B cell (primary cell): ENCODE results near the gene PAM. TPM values are rescaled to one million over a fixed set of nuclear protein-coding genes. Genes with fewer than 3 reads are reported as not detected.

Source experiments
- ATAC-seq: fragments of 200-7000 bp; cut with Tn5 transposase; one replicate; pipeline ENCODE4 v1.10.0; 2021; ENCODE audit warnings: low read depth, mild to moderate bottlenecking, moderate number of reproducible peaks, moderate library complexity
- CTCF ChIA-PET: fragments of 350-600 bp; sonication (Branson Sonifier 250); formaldehyde crosslinking; loops from one replicate; lab custom pipeline; 2021; ENCODE audit warnings: antibody characterized with exemption, inconsistent platforms; lab: Charles Lee
- POLR2A ChIA-PET: fragments of 350-600 bp; sonication (Branson Sonifier 250); formaldehyde crosslinking; loops from one replicate; lab custom pipeline; 2021; ENCODE audit warnings: antibody characterized with exemption; lab: Charles Lee
- DNase-seq: peaks from one replicate; pipeline ENCODE4 v3.0.0; 2013
- H2AFZ ChIP-seq: 2 replicates; pipeline ENCODE4 v1.6.1; 2012; ENCODE audit warnings: mild to moderate bottlenecking, low read depth, low read length; ENCODE audit not compliant: insufficient read depth, poor library complexity, severe bottlenecking
- H3K27ac ChIP-seq, 2 donors: 1 replicate in 1 of 2; 2 replicates in 1 of 2; pipeline ENCODE4 v1.5.1; 2012 to 2013; ENCODE audit warnings: low read length in 2 of 2, mild to moderate bottlenecking in 2 of 2, moderate library complexity in 1 of 2
- H3K27me3 ChIP-seq, 4 experiments: fragments of 200-600 bp in 1 of 4; sonication (generic) in 1 of 4; replicated peaks in 1 of 4; 1 replicate in 2 of 4; 2 replicates in 2 of 4; pipeline versions ENCODE4 v1.6.1 to v1.7.0; 2013 to 2016; ENCODE audit warnings: low read length in 3 of 4, mild to moderate bottlenecking in 2 of 4, mixed read lengths in 1 of 4, moderate library complexity in 1 of 4; ENCODE audit not compliant: insufficient read depth in 4 of 4, control insufficient read depth in 3 of 4; ENCODE audit errors: control extremely low read depth in 1 of 4
- H3K36me3 ChIP-seq, 2 experiments: replicated peaks in 1 of 2; 1 replicate in 1 of 2; 2 replicates in 1 of 2; pipeline versions ENCODE4 v1.6.1 to v1.7.1; 2013; ENCODE audit warnings: low read length in 1 of 2; ENCODE audit not compliant: insufficient read depth in 2 of 2, control insufficient read depth in 1 of 2; ENCODE audit errors: control extremely low read depth in 1 of 2, extremely low read depth in 1 of 2
- H3K4me1 ChIP-seq, 2 donors: fragments of 200-600 bp in 1 of 2; sonication (generic) in 1 of 2; 1 replicate in 1 of 2; 2 replicates in 1 of 2; pipeline versions ENCODE4 v1.5.1 to v1.6.1; 2013 to 2017; ENCODE audit warnings: low read length in 2 of 2; ENCODE audit not compliant: control insufficient read depth in 2 of 2, insufficient read depth in 2 of 2
- H3K4me2 ChIP-seq: replicated peaks from 2 replicates; pipeline ENCODE3; 2012; ENCODE audit warnings: mild to moderate bottlenecking, low read depth, low read length; ENCODE audit not compliant: poor library complexity, severe bottlenecking
- H3K4me3 ChIP-seq, 5 experiments: fragments of 200-600 bp in 1 of 5; sonication (generic) in 1 of 5; 1 replicate in 3 of 5; 2 replicates in 2 of 5; pipeline versions ENCODE4 v1.5.1 to v1.7.0; 2011 to 2016; ENCODE audit warnings: low read length in 4 of 5, mild to moderate bottlenecking in 4 of 5, low read depth in 2 of 5, control low read depth in 1 of 5, moderate library complexity in 1 of 5; ENCODE audit not compliant: insufficient read depth in 1 of 5; ENCODE audit errors: control extremely low read depth in 1 of 5, extremely low read depth in 1 of 5
- H3K79me2 ChIP-seq: fragments of 200-600 bp; sonication (generic); one replicate; pipeline ENCODE4 v1.6.0; 2016; ENCODE audit warnings: low read length; ENCODE audit not compliant: control insufficient read depth, insufficient read depth
- H3K9ac ChIP-seq: fragments of 200-600 bp; sonication (generic); 2 replicates; pipeline ENCODE4 v1.6.1; 2017; ENCODE audit warnings: mild to moderate bottlenecking, low read length, moderate library complexity
- H3K9me3 ChIP-seq, 3 donors: one replicate each; pipeline versions ENCODE4 v1.6.1 to v1.7.1; 2013; ENCODE audit warnings: low read length in 2 of 3; ENCODE audit not compliant: control insufficient read depth in 2 of 3, insufficient read depth in 1 of 3; ENCODE audit errors: control extremely low read depth in 1 of 3
- H4K20me1 ChIP-seq: 2 replicates; pipeline ENCODE4 v1.6.0; 2012; ENCODE audit warnings: mild to moderate bottlenecking, low read length; ENCODE audit not compliant: insufficient read depth, control insufficient read depth, poor library complexity, severe bottlenecking
- H3K27ac Mint-ChIP-seq: one replicate; pipeline ENCODE4 v1.8.0; 2021; ENCODE audit warnings: mixed read lengths
- H3K27me3 Mint-ChIP-seq: one replicate; pipeline ENCODE4 v1.8.0; 2021; ENCODE audit warnings: mixed read lengths
- H3K4me1 Mint-ChIP-seq: one replicate; pipeline ENCODE4 v1.8.0; 2021; ENCODE audit warnings: mixed read lengths
- H3K4me3 Mint-ChIP-seq: one replicate; pipeline ENCODE4 v1.8.0; 2021; ENCODE audit warnings: mixed read lengths
- H3K9me3 Mint-ChIP-seq: one replicate; pipeline ENCODE4 v1.8.0; 2022; ENCODE audit warnings: mixed read lengths; ENCODE audit not compliant: insufficient read depth
- EZH2 ChIP-seq: IDR thresholded peaks from 2 replicates; pipeline ENCODE4 v1.6.1; 2012; ENCODE audit warnings: borderline replicate concordance, low read depth, mild to moderate bottlenecking, moderate library complexity, low read length; ENCODE audit not compliant: insufficient read depth, poor library complexity, severe bottlenecking
- WGBS: methylation state at CpG from one replicate; pipeline ENCODE4 v1.1.5; 2013; ENCODE audit warnings: missing lambda C conversion rate; ENCODE audit not compliant: insufficient coverage; 5-methylcytosine and 5-hydroxymethylcytosine counted together
- intact Hi-C: fragments of 100-400 bp; cut with micrococcal nuclease; formaldehyde crosslinking; loops from one replicate; pipeline ENCODE4 v1.10.0; 2022
- polyA plus RNA-seq: library from polyadenylated mRNA; depleted of rRNA; stranded (reverse); fragments of >200 nt; gene quantifications from 2 replicates; pipeline ENCODE4 v1.2.3, GENCODE V29; 2012
- total RNA-seq, 2 donors: library from RNA; stranded (reverse); fragments of 120-200 nt in 1 of 2; gene quantifications; 1 replicate in 1 of 2; 2 replicates in 1 of 2; pipeline versions ENCODE4 v1.2.3 to v1.2.4, GENCODE V29; 2013 to 2022
- TF ChIP-seq, protein P1 (sequence below): fragments of 200-600 bp; IDR thresholded peaks from one replicate; pipeline ENCODE4 v1.8.0; 2022; ENCODE audit warnings: antibody characterized with exemption, mild to moderate bottlenecking

PAM gene
- total and polyA plus RNA-seq, 2 donors (not counting 1 experiment from before 2014, with no cell fraction given): 1.00 to 34.8 TPM

DNA sequence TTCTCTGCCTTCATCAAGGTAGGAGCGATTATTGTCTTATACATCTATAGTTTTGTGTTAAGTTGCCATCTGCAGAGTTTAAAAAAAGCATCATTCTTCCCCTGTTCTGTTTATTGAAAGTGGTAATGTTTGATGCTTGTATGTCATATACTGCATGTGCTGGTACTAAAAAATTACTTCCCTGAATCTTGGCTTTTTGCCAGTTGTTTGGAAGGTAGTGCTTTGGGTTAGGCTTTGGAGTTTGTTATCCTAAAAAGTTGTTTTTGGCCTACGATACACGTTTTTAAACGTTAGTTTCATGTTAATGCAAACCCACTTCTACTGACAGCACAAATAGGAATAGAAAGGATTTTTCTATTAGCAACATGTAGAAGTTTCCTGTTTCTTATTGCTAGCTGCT lies 206.6 kb downstream of the PAM start:
- H4K20me1 ChIP-seq: no peaks in the 10 kb centered on the region
- H3K9me3 Mint-ChIP-seq: no peaks in the 10 kb centered on the region
- intact Hi-C loops: no loop called here
- no peak for TF ChIP-seq EZH2
- TF ChIP-seq, protein P1, sequence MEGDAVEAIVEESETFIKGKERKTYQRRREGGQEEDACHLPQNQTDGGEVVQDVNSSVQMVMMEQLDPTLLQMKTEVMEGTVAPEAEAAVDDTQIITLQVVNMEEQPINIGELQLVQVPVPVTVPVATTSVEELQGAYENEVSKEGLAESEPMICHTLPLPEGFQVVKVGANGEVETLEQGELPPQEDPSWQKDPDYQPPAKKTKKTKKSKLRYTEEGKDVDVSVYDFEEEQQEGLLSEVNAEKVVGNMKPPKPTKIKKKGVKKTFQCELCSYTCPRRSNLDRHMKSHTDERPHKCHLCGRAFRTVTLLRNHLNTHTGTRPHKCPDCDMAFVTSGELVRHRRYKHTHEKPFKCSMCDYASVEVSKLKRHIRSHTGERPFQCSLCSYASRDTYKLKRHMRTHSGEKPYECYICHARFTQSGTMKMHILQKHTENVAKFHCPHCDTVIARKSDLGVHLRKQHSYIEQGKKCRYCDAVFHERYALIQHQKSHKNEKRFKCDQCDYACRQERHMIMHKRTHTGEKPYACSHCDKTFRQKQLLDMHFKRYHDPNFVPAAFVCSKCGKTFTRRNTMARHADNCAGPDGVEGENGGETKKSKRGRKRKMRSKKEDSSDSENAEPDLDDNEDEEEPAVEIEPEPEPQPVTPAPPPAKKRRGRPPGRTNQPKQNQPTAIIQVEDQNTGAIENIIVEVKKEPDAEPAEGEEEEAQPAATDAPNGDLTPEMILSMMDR: no peak
- no peaks in the 10 kb centered on the region for H3K27me3 Mint-ChIP-seq
- no CpG with 5 or more reads among the region's 4 CpGs for WGBS
- no peak overlapping the region for H3K9ac ChIP-seq
- H3K4me1 Mint-ChIP-seq: no peaks in the 10 kb centered on the region
- H3K9me3 ChIP-seq: no peaks in the 10 kb centered on the region
- H3K4me1 ChIP-seq: no peaks in the 10 kb centered on the region
- H3K4me3 ChIP-seq: no peak overlapping the region
- DNase-seq (no peak), ATAC-seq (no peak)
- no peak overlapping the region for H3K4me3 Mint-ChIP-seq
- H3K27ac ChIP-seq: no peak overlapping the region
- no peaks in the 10 kb centered on the region for H3K79me2 ChIP-seq
- ChIA-PET POLR2A (no interaction called here), CTCF (no interaction called here)
- H3K4me2 ChIP-seq: no peak overlapping the region
- no peak overlapping the region for H2AFZ ChIP-seq
- no peaks in the 10 kb centered on the region for H3K27me3 ChIP-seq
- H3K27ac Mint-ChIP-seq: no peak overlapping the region
- no peaks in the 10 kb centered on the region for H3K36me3 ChIP-seq

DNA sequence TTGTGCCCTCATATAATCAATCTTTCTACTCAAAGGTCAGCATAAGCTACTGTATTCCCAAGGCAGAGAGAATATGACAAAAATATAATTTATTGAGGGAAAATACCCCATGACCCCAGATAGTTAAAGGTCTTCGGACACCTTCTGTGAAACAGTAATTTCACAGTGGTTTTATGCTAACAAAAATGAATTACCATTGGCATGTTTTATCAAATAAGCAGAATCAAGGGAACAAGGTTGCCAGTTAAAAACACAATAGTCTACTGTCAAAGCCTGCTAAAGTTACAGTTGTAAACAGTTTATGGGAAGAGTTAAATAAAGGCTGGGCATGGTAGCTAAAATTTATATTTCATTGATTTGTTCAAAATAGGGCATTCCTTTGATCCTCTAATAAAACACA lies 210.5 kb downstream of the PAM start:
- no CpG with 5 or more reads among the region's 1 CpG for WGBS
- Histone ChIP-seq H3K27me3 (no peaks in the 10 kb centered on the region), H3K4me3 (no peak overlapping the region), H2AFZ (no peak overlapping the region), H4K20me1 (no peaks in the 10 kb centered on the region), H3K79me2 (no peaks in the 10 kb centered on the region), H3K36me3 (no peaks in the 10 kb centered on the region), H3K4me1 (no peaks in the 10 kb centered on the region), H3K27ac (no peak overlapping the region), H3K9me3 (no peaks in the 10 kb centered on the region), H3K4me2 (no peak overlapping the region), H3K9ac (no peak overlapping the region)
- no peak overlapping the region for H3K27ac Mint-ChIP-seq
- intact Hi-C loops: no loop called here
- no peak for TF ChIP-seq EZH2
- TF ChIP-seq, protein P1: no peak
- no peaks in the 10 kb centered on the region for H3K9me3 Mint-ChIP-seq
- H3K4me3 Mint-ChIP-seq: no peak overlapping the region
- H3K4me1 Mint-ChIP-seq: no peaks in the 10 kb centered on the region
- no peaks in the 10 kb centered on the region for H3K27me3 Mint-ChIP-seq
- ChIA-PET CTCF (no interaction called here), POLR2A (no interaction called here)
- ATAC-seq (no peak), DNase-seq (no peak)
